HG03457 (cell line): ENCODE data around the gene RAB6B.

Source experiments
- ATAC-seq: cut with Tn5 transposase; IDR thresholded peaks from one replicate; pipeline ENCODE4 v1.9.1; 2021; ENCODE audit warnings: moderate number of reproducible peaks; ENCODE audit not compliant: unreplicated experiment

RAB6B gene

GRCh38 chr3:133777807-133778568, 117.7 kb downstream of the RAB6B start:
- no peak for ATAC-seq

- no peak for ATAC-seq
These were observed 118.8 kb downstream of the RAB6B start for GRCh38 chr3:133776794-133777438.

- ATAC-seq: no peak
These were observed 119.8 kb downstream of the RAB6B start for GRCh38 chr3:133775835-133776234.

- no peak for ATAC-seq
These were observed 120.4 kb downstream of the RAB6B start for GRCh38 chr3:133775309-133775708.
